Thoracic aorta (tissue), 2 donors: ENCODE measurements around the gene LGR4. TPM values are rescaled to one million over a fixed set of nuclear protein-coding genes. Genes with fewer than 3 reads are reported as not detected.

ENCODE experiments used
- ATAC-seq: fragments of 150-250 bp; one replicate; pipeline ENCODE4 v1.8.0; 2017; ENCODE audit warnings: low read depth; ENCODE audit not compliant: insufficient number of reproducible peaks, low FRiP score
- DNase-seq: peaks from one replicate; pipeline ENCODE4 v3.0.0-alpha.2; 2020; ENCODE audit warnings: low spot score
- H3K27ac ChIP-seq, 2 donors: fragments of 200-600 bp; sonication (generic); 1 replicate in 1 of 2; 2 replicates in 1 of 2; pipeline ENCODE4 v1.5.1; 2016; ENCODE audit warnings: mild to moderate bottlenecking in 2 of 2, moderate library complexity in 2 of 2
- H3K27me3 ChIP-seq: fragments of 200-600 bp; sonication (generic); replicated peaks from 2 replicates; pipeline ENCODE4 v1.6.0; 2016; ENCODE audit warnings: mild to moderate bottlenecking; ENCODE audit not compliant: insufficient read depth
- H3K36me3 ChIP-seq: fragments of 200-600 bp; sonication (generic); one replicate; pipeline ENCODE4 v1.5.1; 2016
- H3K4me1 ChIP-seq, 2 donors: fragments of 200-600 bp; sonication (generic); 1 replicate in 1 of 2; 2 replicates in 1 of 2; pipeline versions ENCODE4 v1.5.1 to v1.6.0; 2016; ENCODE audit warnings: low read depth in 2 of 2, mild to moderate bottlenecking in 1 of 2; ENCODE audit not compliant: control insufficient read depth in 1 of 2
- H3K4me3 ChIP-seq: fragments of 200-600 bp; sonication (generic); 2 replicates; pipeline ENCODE4 v1.5.1; 2016; ENCODE audit warnings: mild to moderate bottlenecking
- H3K9me3 ChIP-seq: fragments of 200-600 bp; sonication (generic); 2 replicates; pipeline ENCODE4 v1.5.1; 2016
- CTCF ChIP-seq: fragments of 200-600 bp; sonication (generic); IDR thresholded peaks from one replicate; pipeline ENCODE4 v1.5.1; 2019; ENCODE audit warnings: antibody characterized with exemption
- total RNA-seq, 2 donors: library from RNA; depleted of rRNA; stranded (reverse); fragments of >200 nt; gene quantifications; one replicate each; pipeline versions ENCODE4 v1.1.0 to v1.2.3, GENCODE V29; 2016

LGR4 gene
- total RNA-seq, 2 donors from 2014 or later = 26.4 to 48.6 TPM

GRCh38 chr11:27397624-27398399 is 74.8 kb downstream of the LGR4 start:
- ATAC-seq (no peak), DNase-seq (no peak)
- peaks cover 16 to 42% of the 10 kb centered on the region in 2 donors for H3K4me1 ChIP-seq
- TF ChIP-seq CTCF = no peak
- peak overlapping the region; percentile 11 for H3K4me3 ChIP-seq
- no peaks in the 10 kb centered on the region for H3K9me3 ChIP-seq
- no peak overlapping the region for H3K27ac ChIP-seq
- H3K36me3 ChIP-seq = no peaks in the 10 kb centered on the region
- no peaks in the 10 kb centered on the region for H3K27me3 ChIP-seq

GRCh38 chr11:27396259-27396839 is 76.2 kb downstream of the LGR4 start:
- DNase-seq (no peak), ATAC-seq (no peak)
- peak overlapping the region; percentile 6 to 43 for H3K27ac ChIP-seq
- no peaks in the 10 kb centered on the region for H3K36me3 ChIP-seq
- peak overlapping the region; percentile 20 for H3K4me3 ChIP-seq
- no peaks in the 10 kb centered on the region for H3K27me3 ChIP-seq
- no peaks in the 10 kb centered on the region for H3K9me3 ChIP-seq
- H3K4me1 ChIP-seq = peaks cover 20 to 54% of the 10 kb centered on the region in 2 donors
- TF ChIP-seq CTCF = no peak

- DNase-seq (no peak), ATAC-seq (no peak)
- no peak for TF ChIP-seq CTCF
- no peaks in the 10 kb centered on the region for H3K9me3 ChIP-seq
- no peaks in the 10 kb centered on the region for H3K27me3 ChIP-seq
- no peaks in the 10 kb centered on the region for H3K36me3 ChIP-seq
- H3K4me3 ChIP-seq = peak overlapping the region; percentile 20
- H3K4me1 ChIP-seq = peaks cover 20 to 56% of the 10 kb centered on the region in 2 donors
- H3K27ac ChIP-seq = peak overlapping the region; percentile 6 to 43
These were observed 76.9 kb downstream of the LGR4 start for GRCh38 chr11:27395556-27396258.

GRCh38 chr11:27394781-27395228 is 77.8 kb downstream of the LGR4 start:
- H3K27me3 ChIP-seq = no peaks in the 10 kb centered on the region
- H3K36me3 ChIP-seq = no peaks in the 10 kb centered on the region
- H3K27ac ChIP-seq = peak overlapping the region; percentile 13 to 14
- TF ChIP-seq CTCF = no peak
- DNase-seq (no peak), ATAC-seq (no peak)
- no peaks in the 10 kb centered on the region for H3K9me3 ChIP-seq
- H3K4me3 ChIP-seq = no peak overlapping the region
- H3K4me1 ChIP-seq = peaks cover 20 to 65% of the 10 kb centered on the region in 2 donors
